ENCODE results near the gene CCT7. TPM values are rescaled to one million over a fixed set of nuclear protein-coding genes. Genes with fewer than 3 reads are reported as not detected.

Gene CCT7
- total RNA-seq, 2 experiments from 2014 or later = 259 to 262 TPM

DNA sequence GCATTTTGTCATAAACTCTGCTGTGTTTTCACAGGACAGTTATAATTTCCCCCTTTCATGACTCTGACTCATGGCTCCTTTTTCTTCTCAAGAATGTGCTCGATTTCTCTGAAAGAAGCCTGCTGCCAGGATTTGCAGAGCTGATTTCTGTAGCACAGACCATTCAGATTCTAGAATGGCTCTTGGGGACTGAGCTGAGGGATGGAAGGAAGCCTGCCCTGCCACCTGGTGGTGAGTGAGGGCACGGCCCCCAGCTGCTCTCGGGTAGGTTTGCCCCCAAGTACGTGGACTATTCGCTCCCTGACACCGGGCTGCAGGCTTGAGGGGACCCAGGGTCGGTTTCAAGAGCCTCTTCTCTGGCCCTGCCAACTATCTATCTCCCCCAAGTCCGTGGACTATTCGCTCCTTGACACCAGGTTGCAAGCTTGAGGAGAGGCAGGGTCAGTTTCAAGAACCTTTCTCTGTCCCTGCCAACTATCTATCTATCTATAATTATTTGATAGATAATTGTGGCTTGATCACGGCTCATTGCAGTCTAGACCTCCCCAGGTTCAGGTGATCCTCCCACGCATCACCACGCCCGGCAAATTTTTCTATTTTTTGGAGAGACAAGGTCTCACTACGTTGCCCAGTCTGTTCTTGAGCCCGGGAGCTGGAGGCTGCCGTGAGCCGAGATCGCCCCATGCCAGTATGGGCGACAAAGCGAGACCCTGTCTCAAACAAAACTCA, 21.5 kb upstream of the CCT7 start:
- no peak overlapping the region for H3K4me3 Mint-ChIP-seq
- H3K36me3 Mint-ChIP-seq (ENCODE audit: low read depth) = no peaks in the 10 kb centered on the region
- no peak overlapping the region for H3K27ac Mint-ChIP-seq

DNA sequence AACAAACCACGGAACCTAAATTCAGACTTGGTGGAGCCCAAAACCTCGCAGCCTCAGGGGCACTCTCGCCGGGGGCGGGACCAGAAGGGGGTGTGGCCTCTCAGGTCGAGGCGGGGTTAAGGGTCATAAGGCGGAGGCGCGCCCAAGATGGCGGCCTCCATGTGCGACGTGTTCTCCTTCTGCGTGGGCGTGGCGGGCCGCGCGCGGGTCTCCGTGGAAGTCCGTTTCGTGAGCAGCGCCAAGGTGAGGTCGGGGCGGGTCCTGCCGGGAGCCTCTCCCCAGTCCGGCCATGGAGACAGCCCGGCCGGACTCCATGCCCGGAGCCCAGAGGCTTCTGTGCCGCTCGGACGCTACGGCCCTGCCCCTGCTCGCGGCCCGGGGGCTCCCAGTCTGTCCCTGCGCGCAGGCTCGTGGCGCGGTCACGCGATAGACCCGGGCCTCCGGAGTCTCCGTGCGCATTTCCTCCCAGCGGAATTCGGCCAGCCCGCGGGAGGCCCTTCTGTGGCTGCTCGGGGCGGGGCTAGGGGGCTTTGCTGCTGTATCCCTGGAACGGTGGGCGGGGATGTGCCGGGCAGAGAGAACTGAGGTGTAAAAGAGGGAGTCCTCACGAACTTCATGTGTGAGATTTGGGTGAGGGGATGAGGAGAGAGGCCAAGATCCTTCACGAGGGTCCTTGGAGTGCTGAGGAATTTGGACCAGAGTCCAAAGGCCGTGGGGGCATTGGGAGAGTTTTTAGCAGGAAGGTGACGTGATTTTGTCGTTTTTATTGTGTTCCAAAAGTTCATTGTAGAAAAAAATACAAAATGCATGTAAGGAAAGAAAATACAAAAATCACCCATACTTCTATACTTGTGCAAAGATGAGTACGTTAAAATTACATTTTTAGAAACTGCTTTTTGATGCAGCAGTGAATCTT, 19.7 kb upstream of the CCT7 start, which contains the start of gene SMYD5:
Gene SMYD5, plus strand, starts transcription at position 126 of the 916 bp plus-strand sequence. Its CDS starts 22 bp downstream, at position 148.
- H3K36me3 Mint-ChIP-seq (ENCODE audit: low read depth) = no peaks in the 10 kb centered on the region
- peaks cover 2% of the 10 kb centered on the region for H3K27me3 Mint-ChIP-seq
- no peaks in the 10 kb centered on the region for H3K9me3 Mint-ChIP-seq
- CTCF ChIA-PET = interaction anchor here (0.9 to 2.9 kb wide), 6 partner anchors 13 to 100 kb away, joined by 4 to 50 read pairs (median 6); partner anchors contain the start of genes CCT7 and PRADC1
- POLR2A ChIA-PET = interaction anchor here (1.0 to 2.2 kb wide), 3 partner anchors 14 to 20 kb away, joined by 4 to 18 read pairs (median 16); partner anchors contain the start of genes CCT7 and PRADC1
- peak within 1 kb of the TSS; percentile 72 for H3K27ac Mint-ChIP-seq
- peaks cover 31% of the 10 kb centered on the region for H3K4me1 Mint-ChIP-seq
- peak; percentile 93 for DNase-seq
- H3K4me3 Mint-ChIP-seq = peak within 1 kb of the TSS; percentile 76

More for the DNA sequence above, 21.5 kb upstream of the CCT7 start:
- Mint-ChIP-seq H3K9me3 (no peaks in the 10 kb centered on the region), H3K4me1 (peaks cover 31% of the 10 kb centered on the region), H3K27me3 (peaks cover 6% of the 10 kb centered on the region)
- CTCF ChIA-PET = interaction anchor here (0.8 to 2.9 kb wide), 34 partner anchors 9 to 319 kb away, joined by 3 to 50 read pairs (median 4); partner anchors contain the start of genes CCT7, EGR4, NOTO and PRADC1
- POLR2A ChIA-PET = interaction anchor here (1.0 to 2.2 kb wide), 5 partner anchors 13 to 77 kb away, joined by 3 to 18 read pairs (median 5); partner anchors contain the start of genes CCT7 and PRADC1
- peak; percentile 78 for DNase-seq

DNA sequence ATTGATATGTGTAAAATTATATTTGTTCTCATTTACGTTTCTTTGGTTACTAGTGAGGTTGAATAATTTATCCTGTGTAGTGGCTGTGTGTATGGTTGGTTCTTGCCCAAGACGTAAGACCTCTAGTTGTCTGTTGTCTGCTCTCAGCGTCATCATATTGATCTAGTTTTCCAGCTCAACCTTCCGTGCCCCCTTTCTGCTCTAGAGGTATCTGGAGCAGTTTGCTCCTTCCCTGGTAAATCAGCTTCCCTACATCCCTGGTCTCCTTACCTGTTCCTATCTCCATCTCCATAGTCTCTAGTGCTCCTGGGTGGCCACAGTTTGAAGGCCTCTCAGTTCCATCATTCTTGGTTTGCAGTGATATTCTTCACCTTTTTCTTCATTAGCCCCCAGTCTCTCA, 18.9 kb upstream of the CCT7 start:
- Mint-ChIP-seq H3K27ac (no peak overlapping the region), H3K4me1 (peaks cover 31% of the 10 kb centered on the region), H3K4me3 (peak overlapping the region; percentile 76), H3K36me3 (ENCODE audit: low read depth) (no peaks in the 10 kb centered on the region), H3K9me3 (no peaks in the 10 kb centered on the region), H3K27me3 (peaks cover 2% of the 10 kb centered on the region)
- ChIA-PET POLR2A (interaction anchor here (1.0 to 1.7 kb wide), 2 partner anchors 13 to 19 kb away, joined by 4 to 16 read pairs; partner anchors contain the start of genes CCT7 and PRADC1), CTCF (interaction anchor here (0.9 kb wide), 1 partner anchor 18 kb away, joined by 5 read pairs; the partner anchor contains the start of gene PRADC1)
- DNase-seq = no peak

- CTCF ChIA-PET = interaction anchor here (1.3 kb wide), 1 partner anchor 40 kb away, joined by 3 read pairs; no protein-coding TSS in a partner anchor
- no peak overlapping the region for H3K27ac Mint-ChIP-seq
- peaks cover 31% of the 10 kb centered on the region for H3K4me1 Mint-ChIP-seq
Measured at GRCh38 chr2:73217160-73217559, 16.9 kb upstream of the CCT7 start.

DNA sequence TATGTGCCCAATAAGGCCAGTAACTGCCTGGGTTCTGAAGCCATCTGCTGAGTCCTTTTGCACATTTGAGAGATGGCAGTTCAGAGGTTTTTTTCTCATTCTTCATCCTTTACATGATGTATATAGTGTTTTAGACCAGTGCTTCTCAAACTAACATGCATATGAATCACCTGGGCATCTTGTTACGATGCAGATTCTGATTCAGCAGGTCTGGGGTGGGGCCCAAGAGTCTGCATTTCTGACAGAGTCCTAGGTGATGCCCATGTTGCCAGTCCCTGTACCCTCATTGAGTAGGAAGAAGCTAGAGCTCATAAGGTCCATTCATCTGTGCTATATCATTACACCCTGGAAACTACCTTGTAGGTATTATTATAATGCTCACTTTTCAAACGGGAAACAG, 16.3 kb upstream of the CCT7 start:
- Mint-ChIP-seq H3K27me3 (no peaks in the 10 kb centered on the region), H3K9me3 (no peaks in the 10 kb centered on the region), H3K36me3 (ENCODE audit: low read depth) (no peaks in the 10 kb centered on the region), H3K4me1 (peaks cover 27% of the 10 kb centered on the region), H3K27ac (no peak overlapping the region), H3K4me3 (no peak overlapping the region)
- ChIA-PET POLR2A (interaction anchor here (1.4 kb wide), 1 partner anchor 16 kb away, joined by 3 read pairs; the partner anchor contains the start of genes CCT7 and PRADC1), CTCF (interaction anchor here (0.8 to 1.3 kb wide), 3 partner anchors 11 to 40 kb away, joined by 3 to 4 read pairs (median 4); no protein-coding TSS in a partner anchor)
- DNase-seq = no peak

More at GRCh38 chr2:73217160-73217559, 16.9 kb upstream of the CCT7 start:
- Mint-ChIP-seq H3K9me3 (no peaks in the 10 kb centered on the region), H3K36me3 (ENCODE audit: low read depth) (no peaks in the 10 kb centered on the region), H3K4me3 (no peak overlapping the region), H3K27me3 (no peaks in the 10 kb centered on the region)
- POLR2A ChIA-PET = interaction anchor here (1.4 kb wide), 1 partner anchor 16 kb away, joined by 3 read pairs; the partner anchor contains the start of genes CCT7 and PRADC1
- no peak for DNase-seq

- Mint-ChIP-seq H3K27me3 (no peaks in the 10 kb centered on the region), H3K27ac (no peak overlapping the region), H3K9me3 (no peaks in the 10 kb centered on the region), H3K4me1 (peaks cover 23% of the 10 kb centered on the region), H3K36me3 (ENCODE audit: low read depth) (no peaks in the 10 kb centered on the region), H3K4me3 (no peak overlapping the region)
- CTCF ChIA-PET = interaction anchor here (0.8 to 1.1 kb wide), 2 partner anchors 11 kb away, joined by 4 read pairs; no protein-coding TSS in a partner anchor
- POLR2A ChIA-PET = interaction anchor here (1.2 kb wide), 1 partner anchor 15 kb away, joined by 3 read pairs; the partner anchor contains the start of gene PRADC1
- DNase-seq = no peak
Measured at GRCh38 chr2:73218298-73218697, 15.8 kb upstream of the CCT7 start.

GRCh38 chr2:73223821-73224220, 10.3 kb upstream of the CCT7 start:
- no peak for DNase-seq
- no peaks in the 10 kb centered on the region for H3K9me3 Mint-ChIP-seq
- no peaks in the 10 kb centered on the region for H3K27me3 Mint-ChIP-seq
- H3K4me1 Mint-ChIP-seq = peaks cover 9% of the 10 kb centered on the region
- no peak overlapping the region for H3K4me3 Mint-ChIP-seq
- ChIA-PET POLR2A (interaction anchor here (4.6 kb wide), 1 partner anchor 9 kb away, joined by 22 read pairs; the partner anchor contains the start of genes CCT7 and PRADC1), CTCF (interaction anchor here (0.7 to 0.9 kb wide), 2 partner anchors 11 to 67 kb away, joined by 4 read pairs; no protein-coding TSS in a partner anchor)
- H3K36me3 Mint-ChIP-seq (ENCODE audit: low read depth) = no peaks in the 10 kb centered on the region
- no peak overlapping the region for H3K27ac Mint-ChIP-seq

- H3K27me3 Mint-ChIP-seq = no peaks in the 10 kb centered on the region
- no peaks in the 10 kb centered on the region for H3K36me3 Mint-ChIP-seq (ENCODE audit: low read depth)
- H3K9me3 Mint-ChIP-seq = no peaks in the 10 kb centered on the region
- H3K27ac Mint-ChIP-seq = no peak overlapping the region
- no peak overlapping the region for H3K4me3 Mint-ChIP-seq
- ChIA-PET POLR2A (interaction anchor here (1.2 to 4.6 kb wide), 2 partner anchors 8 to 13 kb away, joined by 4 to 22 read pairs; partner anchors contain the start of genes CCT7 and PRADC1), CTCF (interaction anchor here (1.0 kb wide), 1 partner anchor 8 kb away, joined by 3 read pairs; the partner anchor contains the start of gene CCT7)
- H3K4me1 Mint-ChIP-seq = peaks cover 10% of the 10 kb centered on the region
- no peak for DNase-seq
Measured at GRCh38 chr2:73225513-73226360, 8.4 kb upstream of the CCT7 start.

DNA sequence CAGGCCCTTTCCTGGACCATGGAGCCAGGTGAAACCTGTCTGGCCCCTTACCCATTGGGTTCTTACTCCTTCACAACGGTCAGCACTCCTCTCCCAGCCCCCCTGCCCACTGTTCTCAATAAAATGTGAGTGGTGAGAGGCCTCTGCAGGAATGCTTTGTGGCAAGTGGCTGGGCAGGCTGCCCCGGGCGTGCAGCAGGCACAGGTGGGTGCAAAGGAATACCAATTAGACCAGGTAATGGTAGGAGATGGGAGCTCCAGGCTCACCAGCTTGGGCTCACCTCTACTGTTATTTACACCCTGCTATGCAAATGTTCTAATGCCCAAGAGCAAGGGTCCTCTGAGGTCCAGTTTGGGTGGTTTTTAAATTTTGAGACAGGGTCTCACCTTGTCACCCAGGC, 7.0 kb upstream of the CCT7 start:
- no peaks in the 10 kb centered on the region for H3K27me3 Mint-ChIP-seq
- H3K27ac Mint-ChIP-seq = no peak overlapping the region
- no peaks in the 10 kb centered on the region for H3K9me3 Mint-ChIP-seq
- DNase-seq = no peak
- H3K36me3 Mint-ChIP-seq (ENCODE audit: low read depth) = no peaks in the 10 kb centered on the region
- POLR2A ChIA-PET = no interaction called here
- peaks cover 14% of the 10 kb centered on the region for H3K4me1 Mint-ChIP-seq
- H3K4me3 Mint-ChIP-seq = no peak overlapping the region
- CTCF ChIA-PET = interaction anchor here (1.8 kb wide), 1 partner anchor 14 kb away, joined by 7 read pairs; no protein-coding TSS in a partner anchor

- DNase-seq = no peak
- CTCF ChIA-PET = interaction anchor here (1.2 to 1.4 kb wide), 2 partner anchors 10 to 16 kb away, joined by 4 to 5 read pairs; no protein-coding TSS in a partner anchor
- H3K27me3 Mint-ChIP-seq = no peaks in the 10 kb centered on the region
- POLR2A ChIA-PET = interaction anchor here (0.9 to 1.1 kb wide), 2 partner anchors 13 to 40 kb away, joined by 3 to 4 read pairs; no protein-coding TSS in a partner anchor
- H3K27ac Mint-ChIP-seq = no peak overlapping the region
- no peaks in the 10 kb centered on the region for H3K36me3 Mint-ChIP-seq (ENCODE audit: low read depth)
- no peak overlapping the region for H3K4me3 Mint-ChIP-seq
- H3K9me3 Mint-ChIP-seq = no peaks in the 10 kb centered on the region
- peaks cover 19% of the 10 kb centered on the region for H3K4me1 Mint-ChIP-seq
Measured at GRCh38 chr2:73228631-73229030, 5.5 kb upstream of the CCT7 start.
